ENCODE measurements around the gene ABCA7.

- TF ChIP-seq, protein P1, sequence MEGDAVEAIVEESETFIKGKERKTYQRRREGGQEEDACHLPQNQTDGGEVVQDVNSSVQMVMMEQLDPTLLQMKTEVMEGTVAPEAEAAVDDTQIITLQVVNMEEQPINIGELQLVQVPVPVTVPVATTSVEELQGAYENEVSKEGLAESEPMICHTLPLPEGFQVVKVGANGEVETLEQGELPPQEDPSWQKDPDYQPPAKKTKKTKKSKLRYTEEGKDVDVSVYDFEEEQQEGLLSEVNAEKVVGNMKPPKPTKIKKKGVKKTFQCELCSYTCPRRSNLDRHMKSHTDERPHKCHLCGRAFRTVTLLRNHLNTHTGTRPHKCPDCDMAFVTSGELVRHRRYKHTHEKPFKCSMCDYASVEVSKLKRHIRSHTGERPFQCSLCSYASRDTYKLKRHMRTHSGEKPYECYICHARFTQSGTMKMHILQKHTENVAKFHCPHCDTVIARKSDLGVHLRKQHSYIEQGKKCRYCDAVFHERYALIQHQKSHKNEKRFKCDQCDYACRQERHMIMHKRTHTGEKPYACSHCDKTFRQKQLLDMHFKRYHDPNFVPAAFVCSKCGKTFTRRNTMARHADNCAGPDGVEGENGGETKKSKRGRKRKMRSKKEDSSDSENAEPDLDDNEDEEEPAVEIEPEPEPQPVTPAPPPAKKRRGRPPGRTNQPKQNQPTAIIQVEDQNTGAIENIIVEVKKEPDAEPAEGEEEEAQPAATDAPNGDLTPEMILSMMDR (conservative IDR thresholded peaks at IDR 0.05), result no peak
- no peak for TF ChIP-seq ZFX (IDR thresholded peaks at IDR 0.05)
These were observed 6.3 kb downstream of the ABCA7 start for GRCh38 chr19:1046117-1046626.
